NCI-H1092 (cell line): ENCODE measurements around the gene RBM42.

ENCODE experiments used
- DNase-seq: peaks from one replicate; lab custom pipeline; 2025; lab: John Stamatoyannopoulos, UW

The RBM42 gene

GRCh38 chr19:35620001-35620400 lies 8.8 kb upstream of the RBM42 start:
- DNase-seq = no peak

DNA sequence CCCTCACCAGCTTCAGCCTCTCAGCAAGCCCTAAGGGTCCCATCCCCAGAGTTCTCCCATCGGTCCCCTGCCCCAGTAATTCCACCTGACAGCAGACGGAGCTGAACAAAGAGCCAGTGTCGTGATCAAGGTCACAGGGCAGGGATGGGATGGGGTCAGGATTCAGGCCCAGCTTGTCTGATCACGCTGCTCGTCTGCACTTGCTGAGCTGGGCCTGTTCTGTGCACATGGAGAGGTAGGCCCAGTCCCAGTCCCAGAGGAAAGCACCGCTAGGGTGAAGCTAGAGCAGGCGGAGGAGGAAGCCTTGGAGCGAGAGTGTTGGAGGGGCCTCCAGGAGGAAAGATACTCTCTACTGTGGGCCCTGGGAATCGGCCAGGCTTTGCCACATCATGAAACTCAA lies 7.1 kb upstream of the RBM42 start:
- no peak for DNase-seq

GRCh38 chr19:35622750-35623149 lies 6.1 kb upstream of the RBM42 start:
- DNase-seq = no peak

GRCh38 chr19:35623327-35624010 lies 5.4 kb upstream of the RBM42 start:
- no peak for DNase-seq

GRCh38 chr19:35628264-35628564 lies 622 bp upstream of the RBM42 start:
- no peak for DNase-seq

DNA sequence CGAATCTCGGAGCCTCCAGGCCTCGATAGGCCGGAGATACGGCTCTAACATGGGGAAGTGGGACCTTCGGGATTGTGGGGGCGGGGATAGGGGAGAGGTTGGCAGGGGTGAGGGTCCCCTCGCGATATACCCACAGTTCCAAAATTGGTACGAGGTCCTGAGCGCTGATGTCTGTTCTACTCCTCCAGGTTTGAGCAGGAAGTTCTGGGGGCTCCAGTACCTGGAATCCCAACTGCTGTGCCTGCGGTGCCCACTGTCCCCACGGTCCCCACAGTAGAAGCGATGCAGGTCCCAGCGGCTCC lies 447 bp downstream of the RBM42 start:
- DNase-seq = no peak

GRCh38 chr19:35633727-35634440 lies 5.0 kb downstream of the RBM42 start:
- DNase-seq = no peak

DNA sequence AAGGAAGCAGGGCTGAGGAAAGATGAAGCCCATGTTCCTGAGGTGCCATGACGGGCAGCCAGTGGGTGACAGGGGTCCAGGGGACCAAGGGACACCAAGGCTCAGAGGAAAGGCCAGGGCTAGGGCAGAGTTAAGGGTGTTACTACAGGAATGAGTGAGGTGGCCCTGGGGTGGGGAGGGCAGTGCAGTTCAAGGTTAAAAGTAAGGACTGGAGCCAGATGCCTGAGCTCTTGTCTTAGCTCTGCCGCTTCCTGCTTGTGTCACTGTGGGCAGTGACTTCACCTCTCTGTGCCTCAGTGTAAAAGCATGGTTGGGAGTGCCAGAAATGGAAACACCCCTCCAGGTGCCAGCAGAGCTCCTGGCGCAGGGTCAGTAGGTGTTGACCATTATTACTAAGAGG lies 7.8 kb downstream of the RBM42 start:
- no peak for DNase-seq

- no peak for DNase-seq
Measured at GRCh38 chr19:35637165-35637564, 8.3 kb downstream of the RBM42 start.

DNA sequence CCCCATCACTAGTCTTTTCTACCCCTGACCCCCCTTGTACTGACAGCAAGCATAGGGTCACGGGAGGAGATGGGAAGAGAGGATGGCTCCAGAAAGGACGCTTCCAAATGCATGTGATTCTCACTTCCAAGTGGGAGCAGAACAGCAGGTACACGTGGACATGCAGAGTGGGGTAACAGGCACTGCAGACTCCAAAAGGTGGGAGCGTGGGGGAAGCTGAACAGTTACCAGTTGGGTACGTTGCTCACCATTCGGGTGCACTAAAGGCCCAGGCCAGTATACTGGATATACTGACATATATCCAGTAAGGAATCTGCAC lies 10.4 kb downstream of the RBM42 start:
- no peak for DNase-seq

DNA sequence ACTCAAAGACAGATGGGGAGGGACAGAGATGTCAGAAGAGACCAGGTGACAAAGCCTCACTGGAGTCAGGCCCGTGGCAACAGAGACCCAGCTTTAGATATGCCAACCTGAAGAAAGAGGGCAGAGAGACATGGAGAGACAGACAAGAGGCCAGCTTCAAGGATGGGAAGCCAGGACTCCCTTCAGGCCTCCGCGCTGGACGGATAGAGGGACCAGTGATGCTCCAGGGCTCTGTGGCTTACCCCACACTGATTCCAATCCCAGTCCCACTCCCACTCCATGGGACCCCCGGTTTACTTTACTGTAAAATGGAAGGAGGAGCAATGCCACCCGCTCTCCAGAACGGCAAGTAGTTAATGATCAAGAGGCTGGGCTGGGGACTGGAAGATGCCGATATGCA lies 11.0 kb downstream of the RBM42 start:
- no peak for DNase-seq

- DNase-seq = no peak
Measured at GRCh38 chr19:35641515-35642151, 12.8 kb downstream of the RBM42 start, which contains the start of gene ETV2. Gene ETV2, plus strand, starts transcription at chr19:35641745. Its CDS starts 716 bp downstream, at chr19:35642461.

- no peak for DNase-seq
Measured at GRCh38 chr19:35642312-35642711, 13.5 kb downstream of the RBM42 start.

DNA sequence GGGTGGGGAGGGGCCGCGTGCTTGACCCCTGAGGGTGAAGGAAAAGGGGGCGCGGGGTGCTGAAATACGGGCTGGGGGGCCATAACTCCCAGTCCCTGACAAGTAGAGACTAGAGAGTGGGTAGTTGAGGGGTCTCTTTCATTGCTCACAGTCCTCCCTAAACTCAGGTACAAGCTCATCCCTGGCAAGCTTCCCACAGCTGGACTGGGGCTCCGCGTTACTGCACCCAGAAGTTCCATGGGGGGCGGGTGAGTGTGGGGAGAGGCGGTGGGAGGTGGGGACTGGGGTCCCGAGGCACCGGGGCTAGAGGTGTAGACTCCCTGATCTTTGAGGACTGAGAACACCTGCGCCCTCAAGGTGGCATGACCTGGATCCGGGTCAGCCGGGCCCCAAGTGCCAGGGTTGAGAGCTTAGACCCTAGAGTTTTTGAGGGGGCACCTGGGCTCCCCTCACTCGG lies 14.0 kb downstream of the RBM42 start:
- DNase-seq = no peak

- DNase-seq = peak; percentile 36
Measured at GRCh38 chr19:35643255-35644205, 14.7 kb downstream of the RBM42 start.

DNA sequence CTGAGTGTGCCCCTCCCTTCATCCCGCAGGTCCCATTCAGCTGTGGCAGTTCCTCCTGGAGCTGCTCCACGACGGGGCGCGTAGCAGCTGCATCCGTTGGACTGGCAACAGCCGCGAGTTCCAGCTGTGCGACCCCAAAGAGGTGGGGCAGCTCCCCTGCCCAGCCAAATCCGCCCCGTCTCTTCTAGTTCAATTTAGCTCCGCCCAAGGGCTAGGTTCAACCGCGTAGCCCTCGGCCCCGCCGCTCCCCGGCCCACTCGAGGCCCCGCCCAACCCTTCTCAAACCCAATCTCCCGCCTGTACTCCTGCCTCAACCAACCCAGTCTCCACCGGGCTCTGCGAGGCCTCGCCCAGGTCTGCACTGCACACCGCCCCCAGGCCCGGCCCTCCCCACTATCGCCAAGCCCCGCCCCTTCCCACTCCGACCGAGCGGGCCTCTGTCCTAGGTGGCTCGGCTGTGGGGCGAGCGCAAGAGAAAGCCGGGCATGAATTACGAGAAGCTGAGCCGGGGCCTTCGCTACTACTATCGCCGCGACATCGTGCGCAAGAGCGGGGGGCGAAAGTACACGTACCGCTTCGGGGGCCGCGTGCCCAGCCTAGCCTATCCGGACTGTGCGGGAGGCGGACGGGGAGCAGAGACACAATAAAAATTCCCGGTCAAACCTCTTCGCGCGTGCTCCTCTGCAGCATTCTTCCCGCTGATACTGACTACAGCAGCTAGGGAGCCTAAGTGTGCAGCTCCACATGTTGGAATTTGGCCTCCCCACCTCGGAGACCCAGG lies 15.6 kb downstream of the RBM42 start:
- DNase-seq = peak; percentile 76

DNA sequence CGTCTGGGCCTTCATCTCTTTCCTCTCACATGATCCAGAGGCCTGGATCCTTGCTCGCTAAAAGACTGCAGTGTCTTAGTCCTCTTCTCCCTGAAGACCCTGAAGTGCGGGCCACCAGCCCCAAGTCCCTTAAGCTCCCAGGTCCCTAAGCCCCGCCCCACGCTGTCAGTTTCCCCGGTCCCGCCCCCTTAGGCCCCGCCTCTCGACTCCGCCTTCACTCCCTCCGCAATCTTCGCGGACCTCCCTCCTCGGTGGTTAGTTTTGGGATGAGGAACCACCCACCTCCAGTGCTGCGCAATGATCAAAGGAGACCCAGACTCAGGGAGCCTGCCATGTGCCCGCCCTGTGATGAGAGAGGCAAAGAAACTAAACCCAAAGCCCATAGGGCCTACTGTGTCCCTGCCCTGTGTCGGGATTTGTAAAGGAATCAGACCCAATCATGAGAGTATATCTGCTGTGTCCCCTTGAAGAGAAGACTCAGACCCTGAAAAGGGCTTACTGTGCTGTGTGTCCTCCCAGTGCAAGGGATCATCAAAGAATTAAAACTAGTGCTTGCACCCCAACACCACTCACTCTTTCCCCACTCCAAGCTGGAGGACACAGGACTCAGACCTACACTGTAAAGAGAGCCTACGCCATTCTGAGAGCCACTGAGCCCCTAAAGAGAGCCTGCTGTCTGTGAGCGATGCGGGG lies 16.3 kb downstream of the RBM42 start:
- DNase-seq = peak; percentile 31

- no peak for DNase-seq
Measured at GRCh38 chr19:35645680-35646511, 17.1 kb downstream of the RBM42 start.

GRCh38 chr19:35648017-35648961 lies 19.5 kb downstream of the RBM42 start, which contains the start of gene COX6B1:
Gene COX6B1, plus strand, starts transcription at chr19:35648323. Its CDS starts 2,921 bp downstream, at chr19:35651244.
- peak; percentile 95 for DNase-seq
